Testis (tissue), 2 donors: ENCODE data around the gene RDH11.

Source experiments
- POLR2A ChIP-seq: fragments of 450-650 bp; IDR thresholded peaks from one replicate; pipeline ENCODE4 v1.6.1; 2017; ENCODE audit warnings: antibody characterized with exemption, mild to moderate bottlenecking, moderate library complexity
- TF ChIP-seq, protein P1 (sequence below), 3 experiments: fragments of 450-650 bp in 2 of 3; fragments of 200-600 bp in 1 of 3; sonication (generic) in 1 of 3; IDR thresholded peaks; one replicate each; pipeline ENCODE4 v1.5.1; 2016 to 2019; ENCODE audit warnings: antibody characterized with exemption in 3 of 3, mild to moderate bottlenecking in 2 of 3, moderate library complexity in 1 of 3

DNA sequence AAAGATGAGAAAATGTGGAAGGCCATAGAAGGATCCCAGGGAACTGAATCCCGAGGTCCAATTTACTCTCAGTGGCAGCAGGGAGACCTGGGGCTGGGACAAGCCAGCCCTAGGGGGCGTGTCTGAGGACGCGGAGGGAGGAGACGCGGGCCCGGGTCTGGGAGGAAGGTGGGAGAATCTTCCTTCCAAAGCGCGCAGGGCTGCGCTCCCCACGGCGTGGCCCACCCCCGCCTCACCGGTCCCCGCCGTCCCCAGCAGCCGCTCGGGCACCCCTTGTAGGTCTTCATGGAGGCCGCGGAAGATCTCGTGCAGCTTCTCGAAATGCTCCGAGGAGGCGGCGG is 21.5 kb downstream of the RDH11 start:
- TF ChIP-seq, protein P1, sequence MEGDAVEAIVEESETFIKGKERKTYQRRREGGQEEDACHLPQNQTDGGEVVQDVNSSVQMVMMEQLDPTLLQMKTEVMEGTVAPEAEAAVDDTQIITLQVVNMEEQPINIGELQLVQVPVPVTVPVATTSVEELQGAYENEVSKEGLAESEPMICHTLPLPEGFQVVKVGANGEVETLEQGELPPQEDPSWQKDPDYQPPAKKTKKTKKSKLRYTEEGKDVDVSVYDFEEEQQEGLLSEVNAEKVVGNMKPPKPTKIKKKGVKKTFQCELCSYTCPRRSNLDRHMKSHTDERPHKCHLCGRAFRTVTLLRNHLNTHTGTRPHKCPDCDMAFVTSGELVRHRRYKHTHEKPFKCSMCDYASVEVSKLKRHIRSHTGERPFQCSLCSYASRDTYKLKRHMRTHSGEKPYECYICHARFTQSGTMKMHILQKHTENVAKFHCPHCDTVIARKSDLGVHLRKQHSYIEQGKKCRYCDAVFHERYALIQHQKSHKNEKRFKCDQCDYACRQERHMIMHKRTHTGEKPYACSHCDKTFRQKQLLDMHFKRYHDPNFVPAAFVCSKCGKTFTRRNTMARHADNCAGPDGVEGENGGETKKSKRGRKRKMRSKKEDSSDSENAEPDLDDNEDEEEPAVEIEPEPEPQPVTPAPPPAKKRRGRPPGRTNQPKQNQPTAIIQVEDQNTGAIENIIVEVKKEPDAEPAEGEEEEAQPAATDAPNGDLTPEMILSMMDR (IDR thresholded peaks at IDR 0.05) = peak in 1 of 3 experiments; percentile 17
- TF ChIP-seq POLR2A = no peak
